HEK293T (cell line): ENCODE measurements around the gene TP53.

Experiments
- CTCF ChIA-PET: fragments of 350-600 bp; formaldehyde crosslinking; extraction: SDS; loops from one replicate; lab custom pipeline; 2021; ENCODE audit warnings: antibody characterized with exemption, inconsistent platforms; lab: Yijun Ruan, JAX
- POLR2A ChIA-PET: fragments of 350-600 bp; formaldehyde crosslinking; extraction: SDS; loops from one replicate; lab custom pipeline; 2020; ENCODE audit warnings: antibody characterized with exemption, inconsistent platforms; lab: Yijun Ruan, JAX
- DNase-seq: peaks from one replicate; pipeline ENCODE4 v3.0.0; 2012; ENCODE audit warnings: mixed read lengths; ENCODE audit errors: extremely low spot score
- ARNT ChIP-seq: fragments of 450-650 bp; IDR thresholded peaks from 2 replicates; pipeline ENCODE4 v1.6.1; 2017; ENCODE audit warnings: mild to moderate bottlenecking
- BHLHE40 ChIP-seq: fragments of 450-650 bp; IDR thresholded peaks from 2 replicates; pipeline ENCODE4 v1.6.1; 2016; ENCODE audit warnings: mild to moderate bottlenecking, moderate library complexity, borderline replicate concordance
- CTBP1 ChIP-seq: fragments of 450-650 bp; IDR thresholded peaks from 2 replicates; pipeline ENCODE4 v1.6.1; 2016; ENCODE audit warnings: borderline replicate concordance
- ELF4 ChIP-seq: fragments of 450-650 bp; IDR thresholded peaks from 2 replicates; pipeline ENCODE4 v1.6.1; 2017; ENCODE audit warnings: antibody characterized with exemption
- FOXA1 ChIP-seq: fragments of 450-650 bp; IDR thresholded peaks from 2 replicates; pipeline ENCODE4 v1.6.1; 2016; ENCODE audit warnings: mild to moderate bottlenecking
- FOXK2 ChIP-seq: fragments of 450-650 bp; IDR thresholded peaks from 2 replicates; pipeline ENCODE4 v1.6.1; 2016; ENCODE audit warnings: mild to moderate bottlenecking
- FOXM1 ChIP-seq: fragments of 450-650 bp; IDR thresholded peaks from 2 replicates; pipeline ENCODE4 v1.6.1; 2017; ENCODE audit warnings: mild to moderate bottlenecking, borderline replicate concordance
- HDGF ChIP-seq: fragments of 450-650 bp; IDR thresholded peaks from 2 replicates; pipeline ENCODE4 v1.6.1; 2017; ENCODE audit warnings: antibody characterized with exemption, borderline replicate concordance
- L3MBTL2 ChIP-seq: fragments of 450-650 bp; conservative IDR thresholded peaks from 2 replicates; pipeline ENCODE4 v1.6.1; 2016; ENCODE audit warnings: mild to moderate bottlenecking
- LEF1 ChIP-seq: fragments of 450-650 bp; IDR thresholded peaks from 2 replicates; pipeline ENCODE4 v1.6.1; 2017; ENCODE audit warnings: mild to moderate bottlenecking, borderline replicate concordance
- NFRKB ChIP-seq: fragments of 450-650 bp; IDR thresholded peaks from 2 replicates; pipeline ENCODE4 v1.6.1; 2016; ENCODE audit warnings: mild to moderate bottlenecking, moderate library complexity
- PKNOX1 ChIP-seq: fragments of 450-650 bp; IDR thresholded peaks from 2 replicates; pipeline ENCODE4 v1.6.1; 2016
- SP1 ChIP-seq: fragments of 450-650 bp; IDR thresholded peaks from 2 replicates; pipeline ENCODE4 v1.6.1; 2017
- SUZ12 ChIP-seq: fragments of 450-650 bp; IDR thresholded peaks from 2 replicates; pipeline ENCODE4 v1.6.1; 2016; ENCODE audit warnings: mild to moderate bottlenecking
- TARDBP ChIP-seq: fragments of 450-650 bp; IDR thresholded peaks from 2 replicates; pipeline ENCODE4 v1.6.1; 2016
- ZNF384 ChIP-seq: fragments of 450-650 bp; IDR thresholded peaks from 2 replicates; pipeline ENCODE4 v1.6.1; 2016

TP53 gene

GRCh38 chr17:7640783-7641182 lies 46.5 kb downstream of the TP53 start:
- TF ChIP-seq BHLHE40, result no peak
- TF ChIP-seq ELF4, result no peak
- TF ChIP-seq SUZ12, result no peak
- TF ChIP-seq LEF1, result no peak
- no peak for TF ChIP-seq FOXA1
- no peak for TF ChIP-seq CTBP1
- TF ChIP-seq HDGF, result no peak
- TF ChIP-seq NFRKB, result no peak
- TF ChIP-seq SP1, result no peak
- TF ChIP-seq FOXM1, result no peak
- TF ChIP-seq ZNF384, result no peak
- no peak for TF ChIP-seq TARDBP
- no peak for TF ChIP-seq FOXK2
- no peak for TF ChIP-seq L3MBTL2
- TF ChIP-seq PKNOX1, result no peak
- ChIA-PET POLR2A (interaction anchor here (2.0 to 3.7 kb wide), 2 partner anchors 10 to 47 kb away, joined by 12 to 15 read pairs; partner anchors contain the start of genes ATP1B2, TP53 and WRAP53), CTCF (no interaction called here)
- DNase-seq, result no peak

- ChIA-PET POLR2A (interaction anchor here (1.2 to 11.9 kb wide), 3 partner anchors 8 to 50 kb away, joined by 4 to 236 read pairs (median 6); partner anchors contain the start of genes ATP1B2, SAT2, TP53 and WRAP53), CTCF (interaction anchor here (0.7 to 7.6 kb wide), 2 partner anchors 9 to 52 kb away, joined by 3 to 81 read pairs; partner anchors contain the start of genes SAT2, TP53 and WRAP53)
- peak; percentile 4 for DNase-seq
- TF ChIP-seq TARDBP, result no peak
- TF ChIP-seq PKNOX1, result no peak
Measured at GRCh38 chr17:7636163-7636562, 51.1 kb downstream of the TP53 start.

GRCh38 chr17:7634384-7634783 lies 52.9 kb downstream of the TP53 start:
- POLR2A ChIA-PET, result interaction anchor here (1.0 to 11.9 kb wide), 4 partner anchors 16 to 83 kb away, joined by 3 to 236 read pairs (median 4); partner anchors contain the start of genes ATP1B2, DNAH2, TP53 and WRAP53
- CTCF ChIA-PET, result interaction anchor here (1.4 to 7.6 kb wide), 2 partner anchors 17 to 54 kb away, joined by 6 to 81 read pairs; partner anchors contain the start of genes ATP1B2, TP53 and WRAP53
- TF ChIP-seq SP1 (no peak), HDGF (no peak), SUZ12 (no peak), LEF1 (no peak), CTBP1 (no peak), ZNF384 (no peak), ELF4 (no peak), L3MBTL2 (no peak), NFRKB (no peak), FOXA1 (no peak), FOXK2 (no peak), FOXM1 (no peak), ARNT (no peak), BHLHE40 (no peak), TARDBP (no peak)
- peak; percentile 68 for DNase-seq

GRCh38 chr17:7633093-7633492 lies 54.2 kb downstream of the TP53 start:
- CTCF ChIA-PET, result interaction anchor here (0.6 to 7.6 kb wide), 10 partner anchors 9 to 245 kb away, joined by 3 to 81 read pairs (median 4); partner anchors contain the start of genes ATP1B2, DNAH2, EFNB3 and TP53
- no peak for TF ChIP-seq HDGF
- TF ChIP-seq FOXK2, result no peak
- no peak for TF ChIP-seq LEF1
- TF ChIP-seq ARNT, result no peak
- no peak for TF ChIP-seq FOXM1
- no peak for TF ChIP-seq TARDBP
- POLR2A ChIA-PET, result interaction anchor here (1.0 to 11.9 kb wide), 5 partner anchors 18 to 72 kb away, joined by 3 to 236 read pairs (median 4); partner anchors contain the start of genes EFNB3, FXR2, MPDU1 and TP53
- DNase-seq, result peak; percentile 11

- TF ChIP-seq HDGF (no peak), FOXM1 (no peak), ELF4 (no peak), BHLHE40 (no peak), FOXA1 (no peak), NFRKB (no peak), SUZ12 (no peak), ZNF384 (peak; percentile 62)
- ChIA-PET CTCF (interaction anchor here (0.6 to 7.6 kb wide), 10 partner anchors 10 to 246 kb away, joined by 3 to 81 read pairs (median 4); partner anchors contain the start of genes ATP1B2, DNAH2, EFNB3 and TP53), POLR2A (interaction anchor here (1.0 to 11.9 kb wide), 5 partner anchors 17 to 72 kb away, joined by 3 to 236 read pairs (median 4); partner anchors contain the start of genes EFNB3, FXR2, MPDU1 and TP53)
- peak; percentile 68 for DNase-seq
Measured at GRCh38 chr17:7632492-7632894, 54.8 kb downstream of the TP53 start.
